GM06990 (cell line): ENCODE results near the gene FAM236D.
"Not testable (repeated sequence)": the region's sequence is repeated elsewhere in the genome, so short reads cannot be mapped to it uniquely, and the experiment has no call there.

Experiments
- DNase-seq: peaks from one replicate; pipeline ENCODE4 v3.0.0-alpha.2; 2011; ENCODE audit not compliant: insufficient read length; ENCODE audit errors: extremely low read depth
- H3K27me3 ChIP-seq: replicated peaks from 2 replicates; pipeline ENCODE4 v1.6.0; 2011; ENCODE audit warnings: low read length; ENCODE audit not compliant: control insufficient read depth, insufficient read depth
- H3K36me3 ChIP-seq: 2 replicates; pipeline ENCODE4 v1.5.1; 2011; ENCODE audit warnings: low read length; ENCODE audit not compliant: control insufficient read depth, insufficient read depth
- H3K4me3 ChIP-seq: replicated peaks from 2 replicates; pipeline ENCODE4 v1.5.1; 2011; ENCODE audit warnings: low read depth, mild to moderate bottlenecking, control low read depth, low read length

FAM236D gene

DNA sequence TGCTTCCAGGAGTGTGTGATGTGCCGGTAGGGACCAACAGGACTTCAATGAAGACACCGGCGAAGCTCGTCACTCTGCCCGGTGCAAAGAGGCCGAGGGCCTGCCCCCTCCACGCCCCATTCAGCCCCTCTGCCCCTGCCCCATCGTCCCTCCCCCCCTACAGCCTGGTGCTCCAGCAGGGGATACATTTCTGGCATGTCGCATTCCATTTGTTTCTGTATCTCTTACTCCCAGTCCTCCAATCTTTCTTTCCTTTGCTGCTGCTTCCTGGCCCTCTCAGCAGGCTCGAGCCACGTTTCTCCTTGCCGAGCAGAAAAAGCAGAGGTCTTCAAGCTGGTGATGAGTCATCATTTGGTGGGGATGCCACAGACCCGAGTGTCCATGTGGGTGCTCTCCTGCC is at the start of gene FAM236D:
FAM236D (minus strand) TSS at position 101 of the 400 bp plus-strand sequence; CDS start at position 1, 100 bp downstream.
- not testable (repeated sequence) for DNase-seq, H3K36me3 ChIP-seq, H3K4me3 ChIP-seq, H3K27me3 ChIP-seq

DNA sequence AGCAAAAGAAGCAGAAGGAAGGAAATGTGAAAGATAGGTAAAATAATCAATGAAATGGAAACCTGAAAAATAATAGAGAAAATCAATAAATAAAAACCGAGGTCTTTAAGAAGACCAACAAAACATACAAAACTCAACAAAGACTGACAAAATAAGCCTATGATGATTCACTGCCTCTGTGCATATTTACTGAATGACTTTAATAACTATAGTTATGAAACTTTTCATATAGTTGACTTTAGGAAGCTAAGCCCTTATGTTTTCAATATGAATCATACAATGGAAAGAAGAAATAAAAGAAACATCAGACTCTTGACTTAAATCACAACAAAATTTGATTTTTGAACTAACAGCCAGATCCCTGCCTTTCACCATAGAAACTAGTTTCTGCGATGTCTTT is 29.5 kb upstream of the FAM236D start:
- not testable (repeated sequence) for DNase-seq, H3K4me3 ChIP-seq, H3K27me3 ChIP-seq, H3K36me3 ChIP-seq

DNA sequence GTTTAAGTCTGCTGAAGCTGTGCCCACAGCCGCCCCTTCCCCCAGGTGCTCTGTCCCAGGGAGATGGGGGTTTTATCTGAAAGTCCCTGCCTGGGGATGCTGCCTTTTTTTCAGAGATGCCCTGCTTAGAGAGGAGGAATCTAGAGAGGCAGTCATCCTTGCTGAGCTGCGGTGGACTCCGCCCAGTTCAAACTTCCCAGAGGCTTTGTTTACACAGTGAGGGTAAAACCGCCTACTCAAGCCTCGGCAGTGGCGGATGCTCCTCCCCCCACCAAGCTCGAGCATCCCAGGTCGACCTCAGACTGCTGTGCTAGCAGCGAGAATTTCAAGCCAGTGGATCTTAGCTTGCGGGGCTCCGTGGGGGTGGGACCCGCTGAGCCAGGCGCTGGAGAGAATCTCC is 22.7 kb upstream of the FAM236D start:
- DNase-seq, H3K27me3 ChIP-seq, H3K36me3 ChIP-seq, H3K4me3 ChIP-seq: not testable (repeated sequence)

DNA sequence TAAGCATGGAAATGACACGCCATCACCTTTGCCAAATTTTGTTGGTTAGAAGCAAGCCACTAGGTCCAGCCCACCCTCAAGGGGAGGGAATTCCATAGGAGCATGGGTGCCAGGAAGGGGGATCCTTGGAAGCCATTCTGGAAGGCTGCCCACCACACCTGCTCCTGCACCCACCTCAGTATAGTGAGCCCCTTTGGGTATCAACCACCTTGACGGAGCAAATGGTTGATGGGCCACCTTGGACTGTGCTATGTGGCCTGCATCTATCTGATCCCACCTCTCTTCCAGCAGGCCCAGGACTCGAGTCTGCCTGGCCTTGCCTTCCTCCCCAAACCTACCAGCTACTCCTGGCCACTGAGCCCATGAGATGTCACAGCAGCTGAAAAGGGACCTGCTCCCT is 17.6 kb downstream of the FAM236D start:
- H3K27me3 ChIP-seq, result not testable (repeated sequence)

DNA sequence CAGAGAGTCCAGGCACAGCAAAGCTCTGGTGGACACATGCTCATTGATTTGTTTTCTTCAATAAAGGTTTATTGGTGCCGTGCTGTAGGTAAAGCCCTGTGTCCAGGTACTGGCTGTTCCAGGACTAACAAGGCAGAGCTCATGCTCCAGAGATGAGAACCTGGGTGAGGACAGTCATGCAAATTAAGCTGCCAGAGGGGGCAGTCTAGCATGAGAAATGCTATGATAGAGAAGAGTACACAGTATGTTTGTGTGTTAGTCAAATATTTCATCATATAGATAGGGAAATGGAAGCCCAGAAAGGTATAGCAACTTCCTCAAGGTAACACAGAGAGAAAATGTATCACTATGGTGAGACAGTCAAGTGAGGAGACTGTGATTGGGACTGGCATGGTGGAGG is 19.9 kb downstream of the FAM236D start:
- H3K4me3 ChIP-seq, H3K36me3 ChIP-seq, DNase-seq, H3K27me3 ChIP-seq: not testable (repeated sequence)

More for the DNA sequence above, 17.6 kb downstream of the FAM236D start:
- DNase-seq, H3K4me3 ChIP-seq, H3K36me3 ChIP-seq: not testable (repeated sequence)

DNA sequence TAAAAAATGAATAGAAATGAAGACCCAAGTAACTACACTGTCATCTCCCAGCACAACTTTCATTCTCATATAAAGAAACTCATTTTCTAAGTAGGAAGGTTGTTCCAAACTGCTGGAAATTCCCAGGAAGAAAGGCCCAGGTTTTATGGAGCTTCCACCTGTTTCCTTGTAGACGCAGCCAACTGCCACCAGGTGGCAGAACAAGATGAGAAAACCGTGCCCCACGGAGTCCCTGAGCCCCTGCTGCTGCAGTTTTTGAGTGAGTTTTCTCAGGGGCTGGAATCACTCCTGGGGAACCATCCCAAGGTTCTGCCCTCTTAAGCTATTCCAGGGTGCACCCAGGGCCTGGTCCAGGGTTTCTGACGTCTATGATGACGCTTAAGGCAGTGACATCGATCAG is 24.0 kb downstream of the FAM236D start:
- DNase-seq, H3K4me3 ChIP-seq, H3K27me3 ChIP-seq, H3K36me3 ChIP-seq: not testable (repeated sequence)

DNA sequence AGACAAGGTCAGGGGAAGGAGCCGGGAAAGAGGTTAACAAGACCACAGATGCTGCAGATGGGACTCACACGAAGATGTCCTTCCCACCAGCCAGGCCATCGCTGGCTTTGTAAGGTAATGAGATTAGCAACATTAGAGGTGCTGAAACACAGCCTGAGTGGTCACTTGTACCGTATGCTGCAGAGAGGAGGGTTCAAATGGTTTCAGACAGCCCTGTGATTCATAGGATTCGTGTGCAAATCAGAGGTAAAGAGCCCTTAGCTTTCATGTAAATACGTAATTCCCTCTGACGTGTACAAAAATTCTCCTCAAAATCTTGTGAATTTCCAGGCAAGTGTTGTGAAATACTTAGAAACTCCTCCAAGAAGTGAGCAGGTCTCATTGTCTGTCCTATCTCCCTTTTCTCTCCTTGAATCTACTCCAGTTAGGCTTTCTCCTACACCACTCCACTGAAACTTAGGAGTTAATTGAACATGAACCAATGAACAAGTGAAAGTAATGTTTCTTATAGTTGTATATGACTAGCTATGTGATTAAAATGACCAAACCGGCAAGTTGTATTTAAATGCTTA is 24.6 kb downstream of the FAM236D start:
- not testable (repeated sequence) for DNase-seq, H3K27me3 ChIP-seq

DNA sequence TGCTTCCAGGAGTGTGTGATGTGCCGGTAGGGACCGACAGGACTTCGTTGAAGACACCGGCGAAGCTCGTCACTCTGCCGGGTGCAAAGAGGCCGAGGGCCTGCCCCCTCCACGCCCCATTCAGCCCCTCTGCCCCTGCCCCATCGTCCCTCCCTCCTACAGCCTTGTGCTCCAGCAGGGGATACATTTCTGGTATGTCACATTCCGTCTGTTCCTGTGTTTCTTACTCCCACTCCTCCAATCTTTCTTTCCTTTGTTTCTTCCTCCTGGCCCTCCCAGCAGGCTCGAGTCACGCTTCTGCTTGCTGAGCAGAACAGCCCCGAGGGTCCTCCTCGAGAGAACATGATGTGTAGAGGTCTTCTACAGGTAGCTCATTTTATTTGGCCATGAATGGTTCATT is 25.4 kb downstream of the FAM236D start, which contains the start of gene FAM236B:
FAM236B (minus strand) TSS at position 101 of the 400 bp plus-strand sequence; CDS start at position 1, 100 bp downstream.
- not testable (repeated sequence) for H3K36me3 ChIP-seq, DNase-seq, H3K27me3 ChIP-seq, H3K4me3 ChIP-seq

More for the DNA sequence above, 24.6 kb downstream of the FAM236D start:
- not testable (repeated sequence) for H3K36me3 ChIP-seq, H3K4me3 ChIP-seq

DNA sequence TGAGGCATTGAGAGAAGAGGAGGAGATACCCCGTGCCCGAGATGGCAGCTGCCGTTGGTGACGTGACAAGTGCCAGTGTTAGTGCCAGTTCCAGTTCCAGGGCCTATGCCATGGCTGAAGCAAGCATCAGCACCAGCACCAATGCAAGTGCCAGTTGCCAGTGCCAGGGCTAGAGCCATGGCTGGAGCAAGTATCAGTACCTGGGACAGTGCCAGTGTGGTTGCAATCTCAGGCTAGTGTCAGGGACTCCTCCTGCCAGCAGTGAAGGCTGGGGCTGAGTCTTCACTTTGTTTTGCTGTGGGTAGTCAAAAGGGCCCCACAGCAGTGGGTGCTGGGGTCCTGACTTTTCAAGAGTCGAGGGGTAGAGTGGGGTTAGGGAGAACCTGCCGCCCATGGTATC is 29.9 kb downstream of the FAM236D start:
- DNase-seq, H3K4me3 ChIP-seq, H3K36me3 ChIP-seq, H3K27me3 ChIP-seq: not testable (repeated sequence)

DNA sequence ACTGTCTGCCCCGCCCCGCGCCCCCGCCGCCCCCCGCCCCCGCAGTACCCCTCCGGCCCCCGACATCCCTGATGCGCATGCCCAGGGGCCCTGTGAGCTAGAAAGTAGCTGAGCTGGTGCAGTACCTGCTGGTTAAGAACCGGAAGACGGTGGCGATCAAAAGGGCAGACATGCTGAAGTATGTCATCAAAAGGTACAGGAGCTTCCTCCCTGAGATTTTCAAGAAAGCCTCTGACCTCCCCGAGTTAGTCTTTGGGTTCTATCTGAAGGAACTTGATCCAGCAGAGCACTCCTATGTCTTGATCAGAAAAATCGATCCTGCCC is 30.6 kb downstream of the FAM236D start:
- not testable (repeated sequence) for H3K27me3 ChIP-seq, H3K4me3 ChIP-seq, H3K36me3 ChIP-seq, DNase-seq

DNA sequence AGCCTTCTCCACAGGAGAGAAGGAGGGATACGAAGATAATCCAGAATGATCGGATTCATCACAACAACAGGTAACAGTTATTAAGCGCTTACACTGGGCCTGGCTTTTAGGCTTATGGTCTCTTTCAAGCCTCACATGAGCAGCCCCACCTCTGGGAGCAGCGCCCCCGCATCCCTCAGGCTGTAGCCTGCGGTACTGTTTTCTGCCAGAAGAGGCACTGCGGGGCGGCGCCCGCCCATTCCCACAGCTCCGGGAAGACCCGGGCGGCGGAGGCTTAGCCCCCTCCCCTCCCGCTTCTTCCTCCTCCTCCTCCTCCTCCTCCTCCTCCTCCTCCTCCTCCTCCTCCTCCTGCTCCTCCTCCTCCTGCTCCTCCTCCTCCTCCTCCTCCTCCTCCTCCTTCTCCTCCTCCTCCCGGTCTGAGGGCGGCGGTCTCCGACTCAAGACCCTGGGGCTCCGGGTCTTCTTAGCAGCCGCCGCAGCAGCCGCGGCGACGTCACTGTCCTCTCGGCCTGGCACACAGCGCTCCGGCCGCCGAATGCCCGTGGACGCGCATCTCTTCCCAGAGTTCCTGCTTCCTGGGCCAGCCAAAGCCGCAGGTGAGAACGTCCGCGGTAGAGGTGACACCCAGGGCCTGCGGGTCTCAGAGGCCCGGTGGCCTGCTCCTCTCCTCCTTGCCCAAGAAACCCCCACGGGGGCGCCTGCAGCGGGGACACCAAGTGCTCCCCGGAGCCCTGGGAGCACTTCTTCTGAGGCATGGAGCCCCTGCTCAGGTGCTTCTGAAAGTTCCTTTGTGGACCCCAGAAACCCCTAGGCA is 31.1 kb downstream of the FAM236D start, which contains the start of gene DMRTC1B:
DMRTC1B (plus strand) TSS at position 238 of the 814 bp plus-strand sequence. CDS start 68,246 bp downstream, outside the sequence.
- H3K4me3 ChIP-seq, H3K36me3 ChIP-seq, H3K27me3 ChIP-seq, DNase-seq: not testable (repeated sequence)

DNA sequence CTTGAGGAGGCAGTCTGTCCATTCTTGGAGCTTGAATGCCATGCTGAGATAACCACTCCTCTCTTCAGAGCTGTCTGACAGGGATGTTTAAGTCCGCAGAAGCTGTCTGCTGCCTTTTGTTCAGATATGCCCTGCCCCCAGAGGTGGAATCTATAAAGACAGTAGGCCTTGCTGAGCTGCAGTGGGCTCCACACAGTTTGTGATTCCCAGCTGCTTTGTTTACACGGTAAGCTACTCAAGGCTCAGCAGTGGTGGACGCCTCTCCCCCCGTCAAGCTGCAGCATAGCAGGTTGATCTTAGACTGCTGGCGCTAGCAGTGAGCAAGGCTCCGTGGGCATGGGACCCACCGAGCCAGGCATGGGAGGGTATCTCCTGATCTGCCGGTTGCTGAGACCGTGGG is 47.6 kb downstream of the FAM236D start:
- not testable (repeated sequence) for DNase-seq, H3K36me3 ChIP-seq, H3K27me3 ChIP-seq, H3K4me3 ChIP-seq
